ENCODE data around the gene DHX30.

GRCh38 chr3:47877290-47877689 lies 74.4 kb downstream of the DHX30 start:
- TF ChIP-seq EZH2phosphoT487 (IDR thresholded peaks at IDR 0.05; ENCODE audit: low read depth, severe bottlenecking, unreplicated experiment) (no peak), CTCF (IDR thresholded peaks at IDR 0.05; ENCODE audit: poor library complexity) (no peak)
